Endometrium (tissue), 2 donors: Measurements from ENCODE around the gene NLRP6.
"Not testable (repeated sequence)": the region's sequence is repeated elsewhere in the genome, so short reads cannot be mapped to it uniquely, and the experiment has no call there.

Experiments
- FAIRE-seq: peaks from 2 replicates; lab custom pipeline; 2012; peaks lifted over from hg19 to GRCh38; lab: Jason Lieb, UNC
- donor health status: control.
- donor health status: control.

The NLRP6 gene

GRCh38 chr11:282171-282570 is 4.0 kb downstream of the NLRP6 start:
- no peak for FAIRE-seq

- no peak for FAIRE-seq
Measured at GRCh38 chr11:282630-283360, 4.6 kb downstream of the NLRP6 start.

- FAIRE-seq, result no peak
Measured at GRCh38 chr11:283405-284104, 5.3 kb downstream of the NLRP6 start.

- no peak for FAIRE-seq
Measured at GRCh38 chr11:284105-285020, 6.2 kb downstream of the NLRP6 start.

- no peak for FAIRE-seq
Measured at GRCh38 chr11:285021-285893, 7.0 kb downstream of the NLRP6 start.

GRCh38 chr11:285894-286220 is 7.7 kb downstream of the NLRP6 start:
- no peak for FAIRE-seq

- not testable (repeated sequence) for FAIRE-seq
Measured at GRCh38 chr11:286977-287820, 9.0 kb downstream of the NLRP6 start.

GRCh38 chr11:287821-288477 is 9.7 kb downstream of the NLRP6 start:
- no peak for FAIRE-seq

GRCh38 chr11:288478-289397 is 10.5 kb downstream of the NLRP6 start, which contains the start of gene PGGHG:
Gene PGGHG (plus strand): TSS chr11:289126. CDS start chr11:289817, 691 bp downstream.
- no peak for FAIRE-seq

- no peak for FAIRE-seq
Measured at GRCh38 chr11:289398-289711, 11.1 kb downstream of the NLRP6 start.

- FAIRE-seq, result no peak
Measured at GRCh38 chr11:289712-290620, 11.8 kb downstream of the NLRP6 start.

- FAIRE-seq, result no peak
Measured at GRCh38 chr11:290621-291231, 12.5 kb downstream of the NLRP6 start.

- no peak for FAIRE-seq
Measured at GRCh38 chr11:291281-292210, 13.3 kb downstream of the NLRP6 start.

GRCh38 chr11:292211-293121 is 14.3 kb downstream of the NLRP6 start:
- FAIRE-seq, result no peak

GRCh38 chr11:293271-293851 is 15.2 kb downstream of the NLRP6 start:
- no peak for FAIRE-seq
